ENCODE data around the gene WDFY4.

DNA sequence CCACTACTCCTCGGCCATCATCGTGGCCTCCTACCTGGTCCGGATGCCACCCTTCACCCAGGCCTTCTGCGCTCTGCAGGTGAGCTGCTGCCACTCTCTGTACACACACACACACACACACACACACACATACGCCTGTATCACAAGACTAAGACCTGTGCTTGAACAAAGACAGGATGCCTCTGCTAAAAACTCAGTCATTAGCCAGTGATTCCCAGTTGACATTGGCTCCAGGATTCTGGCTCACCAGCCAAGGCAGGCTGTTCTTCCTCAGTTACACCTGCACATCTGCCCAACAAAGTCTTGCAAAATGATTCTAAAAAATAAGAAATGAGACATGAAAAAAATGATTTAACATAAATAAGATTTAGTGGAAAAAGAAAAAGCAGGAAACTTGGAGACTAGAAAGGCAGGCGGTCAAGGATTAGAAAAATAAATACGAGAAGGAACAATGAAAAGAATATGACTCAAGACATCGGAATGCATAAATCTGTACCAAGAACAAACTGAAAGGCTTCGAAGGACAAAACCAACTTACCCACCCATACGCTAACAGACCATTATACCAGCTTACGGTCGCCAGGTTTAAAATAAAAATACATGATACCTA is 262.3 kb downstream of the WDFY4 start:
- TF ChIP-seq CTCF (IDR thresholded peaks at IDR 0.05) (no peak), EP300 (IDR thresholded peaks at IDR 0.05) (no peak), POLR2A (IDR thresholded peaks at IDR 0.05) (no peak), POLR2AphosphoS5 (IDR thresholded peaks at IDR 0.05) (no peak)
